ENCODE results near the gene TEP1.

The TEP1 gene

DNA sequence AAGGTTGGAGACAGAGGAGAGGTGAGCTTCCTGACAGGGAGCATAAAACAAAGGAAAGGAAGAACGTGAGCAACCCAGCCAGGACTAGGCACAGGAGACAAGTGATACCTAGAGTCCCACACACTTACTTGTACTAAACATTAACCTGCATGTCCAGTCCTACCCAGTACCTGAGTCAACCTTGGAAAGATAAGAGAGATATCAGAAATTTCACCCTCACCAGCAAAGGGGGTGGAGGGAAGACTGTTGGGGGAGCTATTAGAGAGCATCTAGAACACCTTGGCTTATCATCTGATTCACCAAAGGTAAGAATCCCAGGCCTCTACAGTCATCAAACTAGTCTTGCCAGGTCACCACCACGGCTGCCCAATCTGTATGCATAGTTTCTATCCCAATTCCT, 11.6 kb upstream of the TEP1 start:
- TF ChIP-seq, protein P1, sequence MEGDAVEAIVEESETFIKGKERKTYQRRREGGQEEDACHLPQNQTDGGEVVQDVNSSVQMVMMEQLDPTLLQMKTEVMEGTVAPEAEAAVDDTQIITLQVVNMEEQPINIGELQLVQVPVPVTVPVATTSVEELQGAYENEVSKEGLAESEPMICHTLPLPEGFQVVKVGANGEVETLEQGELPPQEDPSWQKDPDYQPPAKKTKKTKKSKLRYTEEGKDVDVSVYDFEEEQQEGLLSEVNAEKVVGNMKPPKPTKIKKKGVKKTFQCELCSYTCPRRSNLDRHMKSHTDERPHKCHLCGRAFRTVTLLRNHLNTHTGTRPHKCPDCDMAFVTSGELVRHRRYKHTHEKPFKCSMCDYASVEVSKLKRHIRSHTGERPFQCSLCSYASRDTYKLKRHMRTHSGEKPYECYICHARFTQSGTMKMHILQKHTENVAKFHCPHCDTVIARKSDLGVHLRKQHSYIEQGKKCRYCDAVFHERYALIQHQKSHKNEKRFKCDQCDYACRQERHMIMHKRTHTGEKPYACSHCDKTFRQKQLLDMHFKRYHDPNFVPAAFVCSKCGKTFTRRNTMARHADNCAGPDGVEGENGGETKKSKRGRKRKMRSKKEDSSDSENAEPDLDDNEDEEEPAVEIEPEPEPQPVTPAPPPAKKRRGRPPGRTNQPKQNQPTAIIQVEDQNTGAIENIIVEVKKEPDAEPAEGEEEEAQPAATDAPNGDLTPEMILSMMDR (IDR thresholded peaks at IDR 0.05): no peak

DNA sequence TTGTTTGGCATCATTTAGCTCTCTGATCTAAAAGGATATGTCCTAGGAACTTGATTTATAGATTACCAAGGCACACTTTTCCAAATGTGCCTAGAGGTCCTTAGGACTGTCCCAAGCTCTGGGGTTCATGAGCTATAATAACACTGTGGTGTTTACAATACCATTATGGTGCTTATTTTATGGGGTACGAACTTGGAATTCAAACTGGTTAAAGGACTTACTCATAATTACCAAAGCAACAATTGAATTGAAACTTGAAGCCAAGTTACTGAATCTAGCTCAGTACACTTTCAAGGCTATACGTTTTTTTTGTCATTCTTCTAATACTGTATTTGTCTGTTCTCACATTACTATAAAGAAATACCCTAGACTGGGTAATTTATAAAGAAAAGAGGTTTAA, 9.6 kb upstream of the TEP1 start:
- TF ChIP-seq, protein P1 (IDR thresholded peaks at IDR 0.05): no peak

DNA sequence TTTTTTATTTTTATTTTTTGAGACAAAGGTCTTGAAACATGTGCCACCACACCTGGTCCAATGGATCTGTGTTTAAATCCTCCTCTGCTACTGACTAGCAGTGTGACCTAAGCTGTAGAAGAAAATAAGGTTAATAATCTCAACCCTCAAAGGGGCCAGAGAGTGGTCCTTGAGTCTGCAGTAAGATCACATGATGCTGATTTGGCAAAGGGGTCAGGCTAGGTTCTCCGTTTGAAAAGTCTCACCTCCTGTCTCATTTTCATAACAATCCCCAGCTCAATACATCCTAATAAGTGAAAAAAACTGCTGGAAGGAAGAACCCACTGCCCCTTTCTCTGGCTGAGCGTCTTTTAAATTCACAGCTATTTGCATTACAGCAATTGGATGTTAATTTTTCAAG, 8.0 kb upstream of the TEP1 start:
- TF ChIP-seq, protein P1 (IDR thresholded peaks at IDR 0.05): no peak

DNA sequence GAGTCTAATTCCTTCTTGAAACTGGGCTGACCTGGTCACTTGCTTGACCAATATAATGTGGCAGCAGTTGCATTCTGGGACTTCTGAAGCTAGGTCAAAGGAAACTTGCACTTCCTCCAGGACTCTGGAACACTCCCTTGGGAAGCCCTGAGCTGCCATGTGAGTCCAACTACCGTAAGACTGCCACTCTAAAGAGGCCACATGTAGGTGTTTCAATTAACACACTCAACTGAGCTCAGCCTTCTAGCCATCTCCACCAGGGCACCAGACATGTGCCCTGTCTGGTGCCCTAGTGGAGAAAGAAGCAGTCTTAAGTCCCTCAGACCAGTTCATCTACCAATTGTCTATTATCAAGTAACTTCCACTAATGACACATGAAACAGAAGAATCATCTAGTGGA, 6.1 kb upstream of the TEP1 start:
- TF ChIP-seq, protein P1 (IDR thresholded peaks at IDR 0.05): no peak

DNA sequence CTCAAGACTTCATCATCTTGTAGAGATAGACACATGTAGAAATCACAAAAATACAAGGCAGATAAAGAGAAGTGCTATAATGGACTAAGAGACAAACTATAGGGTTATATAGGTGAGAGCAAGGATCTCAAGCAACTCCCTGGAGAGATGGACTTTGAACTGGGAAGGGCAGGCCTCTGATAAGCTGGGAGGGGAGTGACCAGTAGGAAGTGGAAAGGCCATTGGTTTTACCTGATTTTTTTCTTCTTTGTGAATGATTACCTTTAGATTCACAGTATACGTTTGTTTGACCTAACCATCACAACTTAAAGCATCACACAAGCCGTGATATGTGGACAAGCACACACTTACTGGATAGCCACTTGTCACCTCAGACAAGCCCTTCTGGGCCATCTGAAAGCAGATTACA, 5.2 kb upstream of the TEP1 start:
- TF ChIP-seq, protein P1 (IDR thresholded peaks at IDR 0.05): no peak

DNA sequence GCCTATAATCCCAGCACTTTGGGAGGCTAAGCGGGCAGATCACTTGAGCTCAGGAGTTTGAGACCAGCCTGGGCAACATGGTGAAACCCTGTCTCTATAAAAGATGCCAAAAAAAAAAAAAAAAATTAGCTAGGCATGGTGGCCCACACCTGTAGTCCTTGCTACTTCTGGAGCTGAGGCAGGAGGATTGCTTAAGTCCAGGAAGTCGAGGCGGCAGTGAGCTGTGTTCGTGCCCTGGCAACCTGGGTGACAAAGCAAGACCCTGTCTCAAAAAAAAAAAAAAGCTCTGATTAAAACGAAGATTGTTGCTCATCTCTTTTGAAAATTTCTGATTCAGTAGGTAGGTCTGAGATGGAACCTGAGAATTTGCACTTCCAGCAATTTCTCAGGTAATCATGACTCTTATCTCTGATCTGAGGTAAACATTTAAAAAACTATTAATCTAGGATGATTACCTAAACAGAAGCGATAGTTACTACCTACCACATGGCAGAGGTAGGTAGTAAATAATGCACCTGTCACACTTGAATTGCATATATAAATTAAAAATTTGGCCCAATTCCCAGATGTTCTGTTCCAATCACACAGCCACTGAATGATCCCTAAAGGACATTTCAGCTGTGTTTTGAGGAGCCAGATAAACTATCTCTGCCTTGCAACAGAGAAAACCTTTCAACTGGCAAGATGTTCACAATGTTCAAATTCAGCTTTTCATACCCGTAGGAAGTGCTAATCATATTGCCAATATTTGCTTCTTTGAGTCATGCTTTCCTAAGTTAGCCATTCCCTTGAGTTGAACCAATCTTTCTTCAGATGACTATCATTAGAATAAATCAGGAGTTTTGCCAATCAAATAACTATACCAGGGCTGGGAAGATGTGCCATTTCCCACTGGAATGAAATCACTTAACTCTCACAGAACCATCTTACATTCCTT, 4.2 kb upstream of the TEP1 start:
- TF ChIP-seq, protein P1 (IDR thresholded peaks at IDR 0.05): no peak

DNA sequence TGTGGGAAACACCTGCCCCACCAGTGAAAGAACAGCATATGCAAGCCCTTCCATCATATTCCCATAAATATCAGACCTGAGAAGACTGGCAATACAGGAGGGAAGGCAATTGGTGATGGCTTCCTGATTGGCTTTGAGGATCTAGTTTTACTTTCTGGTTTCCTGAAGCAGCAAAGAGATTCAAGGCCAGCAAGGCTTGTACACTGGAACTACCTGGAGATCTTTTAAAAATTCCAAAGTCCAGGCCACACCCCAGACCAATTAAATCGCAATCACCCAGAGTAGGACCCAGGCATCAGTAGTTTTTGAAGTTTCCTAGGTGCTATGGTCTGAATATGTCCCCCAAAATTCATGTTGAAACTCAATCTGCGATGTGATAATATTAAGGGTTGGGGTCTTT, 2.9 kb upstream of the TEP1 start:
- TF ChIP-seq, protein P1 (IDR thresholded peaks at IDR 0.05): no peak
